ENCODE data around the gene TIMP3.

- TF ChIP-seq EZH2 (IDR thresholded peaks at IDR 0.05; ENCODE audit: borderline replicate concordance, insufficient read depth, low read length, poor library complexity, severe bottlenecking) (no peak), EP300 (conservative IDR thresholded peaks at IDR 0.05; ENCODE audit: poor library complexity, severe bottlenecking) (no peak), POLR2AphosphoS5 (IDR thresholded peaks at IDR 0.05) (no peak), CTCF (IDR thresholded peaks at IDR 0.05; ENCODE audit: poor library complexity, severe bottlenecking) (no peak), SMC3 (conservative IDR thresholded peaks at IDR 0.05; ENCODE audit: poor library complexity) (no peak), REST (IDR thresholded peaks at IDR 0.05; ENCODE audit: borderline replicate concordance) (no peak), TAF1 (IDR thresholded peaks at IDR 0.05; ENCODE audit: low read depth) (no peak)
These were observed 10.0 kb upstream of the TIMP3 start for GRCh38 chr22:32791485-32791884.
